DOHH2 (cell line): ENCODE measurements around the gene ASB7.

Experiments
- H3F3A ChIP-seq: fragments of 200-600 bp; sonication (generic), shearing (Covaris generic); 2 replicates; pipeline ENCODE4 v1.6.0; 2016; ENCODE audit warnings: antibody characterized with exemption, mild to moderate bottlenecking; ENCODE audit not compliant: control insufficient read depth, insufficient read depth
- H3K27ac ChIP-seq: fragments of 200-600 bp; sonication (generic); 2 replicates; pipeline ENCODE4 v1.5.1; 2014; ENCODE audit warnings: low read depth, mild to moderate bottlenecking, low read length, moderate library complexity
- H3K27me3 ChIP-seq: fragments of 200-600 bp; sonication (generic); 2 replicates; pipeline ENCODE4 v1.6.1; 2014; ENCODE audit warnings: mild to moderate bottlenecking, low read length, mixed read lengths; ENCODE audit not compliant: control insufficient read depth
- H3K36me3 ChIP-seq: fragments of 200-600 bp; sonication (generic); 2 replicates; pipeline ENCODE4 v1.6.1; 2014; ENCODE audit warnings: mild to moderate bottlenecking, low read length, moderate library complexity, mixed read lengths; ENCODE audit not compliant: control insufficient read depth
- H3K4me1 ChIP-seq: fragments of 200-600 bp; sonication (generic); 2 replicates; pipeline ENCODE4 v1.6.1; 2014; ENCODE audit warnings: mild to moderate bottlenecking, low read length, mixed read lengths; ENCODE audit not compliant: control insufficient read depth
- H3K4me2 ChIP-seq: fragments of 200-600 bp; sonication (generic); 2 replicates; pipeline ENCODE4 v1.6.0; 2014; ENCODE audit warnings: mild to moderate bottlenecking, low read length, moderate library complexity
- H3K4me3 ChIP-seq: fragments of 200-600 bp; sonication (generic); 2 replicates; pipeline ENCODE4 v1.5.1; 2014; ENCODE audit warnings: mild to moderate bottlenecking, low read length, mixed read lengths
- H3K79me2 ChIP-seq: fragments of 200-600 bp; sonication (generic); 2 replicates; pipeline ENCODE4 v1.6.1; 2014; ENCODE audit warnings: mild to moderate bottlenecking, low read length, mixed read lengths; ENCODE audit not compliant: control insufficient read depth
- H3K9me2 ChIP-seq: fragments of 200-600 bp; sonication (generic); replicated peaks from 2 replicates; pipeline ENCODE4 v1.6.1; 2014; ENCODE audit warnings: mild to moderate bottlenecking, low read length, mixed read lengths; ENCODE audit not compliant: control insufficient read depth
- H3K9me3 ChIP-seq: fragments of 200-600 bp; sonication (generic); 2 replicates; pipeline ENCODE4 v1.6.1; 2014; ENCODE audit warnings: antibody characterized with exemption, low read length, mixed read lengths; ENCODE audit not compliant: control insufficient read depth, insufficient read depth
- H4K20me1 ChIP-seq: fragments of 200-600 bp; sonication (generic); 2 replicates; pipeline ENCODE4 v1.6.0; 2014; ENCODE audit warnings: low read depth, mild to moderate bottlenecking, antibody characterized with exemption, low read length, moderate library complexity; ENCODE audit not compliant: control insufficient read depth, insufficient read depth
- CTCF ChIP-seq: fragments of 200-600 bp; sonication (generic); IDR thresholded peaks from one replicate; pipeline ENCODE4 v1.5.1; 2014; ENCODE audit warnings: antibody characterized with exemption, mild to moderate bottlenecking, low read depth, low read length; ENCODE audit not compliant: poor library complexity, severe bottlenecking
- EZH2phosphoT487 ChIP-seq: fragments of 200-600 bp; sonication (generic); IDR thresholded peaks from 2 replicates; pipeline ENCODE4 v1.6.1; 2017; ENCODE audit warnings: borderline replicate concordance, mild to moderate bottlenecking, antibody characterized with exemption, low read length, moderate library complexity, mixed read lengths

Gene ASB7

GRCh38 chr15:100691321-100691720 is 88.9 kb downstream of the ASB7 start:
- no peak overlapping the region for H3K4me3 ChIP-seq
- H4K20me1 ChIP-seq = no peaks in the 10 kb centered on the region
- H3K9me3 ChIP-seq = no peaks in the 10 kb centered on the region
- no peaks in the 10 kb centered on the region for H3K4me1 ChIP-seq
- H3K27me3 ChIP-seq = no peaks in the 10 kb centered on the region
- TF ChIP-seq EZH2phosphoT487 (no peak), CTCF (no peak)
- H3K79me2 ChIP-seq = no peaks in the 10 kb centered on the region
- H3K9me2 ChIP-seq = no peaks in the 10 kb centered on the region
- H3K27ac ChIP-seq = no peak overlapping the region
- H3K4me2 ChIP-seq = no peak overlapping the region
- H3K36me3 ChIP-seq = no peaks in the 10 kb centered on the region
- H3F3A ChIP-seq = no peaks in the 10 kb centered on the region

- H3K4me1 ChIP-seq = no peaks in the 10 kb centered on the region
- H3K9me2 ChIP-seq = no peaks in the 10 kb centered on the region
- no peak overlapping the region for H3K4me2 ChIP-seq
- no peak overlapping the region for H3K27ac ChIP-seq
- TF ChIP-seq CTCF (no peak), EZH2phosphoT487 (no peak)
- H3K9me3 ChIP-seq = no peaks in the 10 kb centered on the region
- no peaks in the 10 kb centered on the region for H3K27me3 ChIP-seq
- no peaks in the 10 kb centered on the region for H4K20me1 ChIP-seq
- no peaks in the 10 kb centered on the region for H3F3A ChIP-seq
- no peaks in the 10 kb centered on the region for H3K79me2 ChIP-seq
- no peaks in the 10 kb centered on the region for H3K36me3 ChIP-seq
- no peak overlapping the region for H3K4me3 ChIP-seq
Measured at GRCh38 chr15:100692246-100692645, 89.9 kb downstream of the ASB7 start.

GRCh38 chr15:100692671-100693070 is 90.3 kb downstream of the ASB7 start:
- no peaks in the 10 kb centered on the region for H3K9me2 ChIP-seq
- no peak overlapping the region for H3K4me3 ChIP-seq
- no peaks in the 10 kb centered on the region for H4K20me1 ChIP-seq
- no peaks in the 10 kb centered on the region for H3K27me3 ChIP-seq
- no peaks in the 10 kb centered on the region for H3K79me2 ChIP-seq
- H3K4me2 ChIP-seq = no peak overlapping the region
- no peaks in the 10 kb centered on the region for H3K4me1 ChIP-seq
- H3K27ac ChIP-seq = no peak overlapping the region
- H3K36me3 ChIP-seq = no peaks in the 10 kb centered on the region
- no peak for TF ChIP-seq EZH2phosphoT487
- no peak for TF ChIP-seq CTCF
- no peaks in the 10 kb centered on the region for H3K9me3 ChIP-seq
- H3F3A ChIP-seq = no peaks in the 10 kb centered on the region

- H3K36me3 ChIP-seq = no peaks in the 10 kb centered on the region
- H3K9me2 ChIP-seq = no peaks in the 10 kb centered on the region
- no peaks in the 10 kb centered on the region for H3K4me1 ChIP-seq
- no peaks in the 10 kb centered on the region for H3F3A ChIP-seq
- H3K9me3 ChIP-seq = no peaks in the 10 kb centered on the region
- H3K27me3 ChIP-seq = no peaks in the 10 kb centered on the region
- H4K20me1 ChIP-seq = no peaks in the 10 kb centered on the region
- H3K4me2 ChIP-seq = no peak overlapping the region
- TF ChIP-seq EZH2phosphoT487 = no peak
- TF ChIP-seq CTCF = no peak
- H3K4me3 ChIP-seq = no peak overlapping the region
- no peak overlapping the region for H3K27ac ChIP-seq
- H3K79me2 ChIP-seq = no peaks in the 10 kb centered on the region
Measured at GRCh38 chr15:100693451-100693850, 91.1 kb downstream of the ASB7 start.
